Right forelimb (tissue), 1 donor: ENCODE measurements around the gene PITPNM3.

Source experiments
- DNase-seq: peaks from one replicate; pipeline ENCODE4 v3.0.0-alpha.2; 2018

The PITPNM3 gene

DNA sequence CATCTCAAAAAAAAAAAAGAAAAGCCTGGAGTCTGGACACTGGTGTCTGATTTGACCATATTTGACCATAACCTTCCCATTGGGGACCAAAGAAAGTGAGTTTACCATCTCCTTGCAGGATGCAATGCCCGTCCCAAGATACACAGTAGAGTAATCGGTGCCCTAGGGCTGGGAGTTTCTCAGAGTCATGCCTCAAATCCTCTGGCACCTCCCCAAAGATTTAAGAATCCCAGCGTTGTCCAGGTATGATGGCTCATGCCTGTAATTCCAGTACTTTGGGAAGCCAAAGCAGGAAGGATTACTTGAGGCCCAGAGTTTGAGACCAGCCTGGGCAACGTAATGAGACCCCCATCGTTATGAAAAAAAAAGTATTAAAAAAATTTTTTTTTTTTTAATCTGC is 5.0 kb downstream of the PITPNM3 start:
- no peak for DNase-seq

GRCh38 chr17:6549384-6550036 is 6.8 kb downstream of the PITPNM3 start:
- DNase-seq, result no peak

- no peak for DNase-seq
Measured at GRCh38 chr17:6548578-6549330, 7.6 kb downstream of the PITPNM3 start.

- DNase-seq, result no peak
Measured at GRCh38 chr17:6548034-6548433, 8.3 kb downstream of the PITPNM3 start.

DNA sequence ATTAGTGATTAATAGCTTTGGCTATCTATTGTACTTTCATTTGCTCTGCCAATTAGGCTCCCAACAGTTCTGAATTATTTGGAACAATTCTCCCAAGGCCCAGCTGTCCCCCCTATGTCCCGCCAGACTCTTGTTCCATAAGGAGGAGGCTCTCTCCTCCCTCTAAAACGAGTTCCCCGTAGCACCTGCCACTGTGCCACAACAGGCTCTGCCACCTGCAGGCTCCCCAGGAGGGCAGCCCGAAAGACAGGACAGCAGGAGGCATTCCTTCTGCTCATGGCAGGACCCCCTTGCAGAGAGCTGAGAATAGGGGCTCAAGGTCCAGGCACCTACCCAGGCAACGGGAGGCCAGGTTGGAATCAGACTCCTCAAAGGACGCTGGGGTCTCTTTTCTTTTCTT is 9.0 kb downstream of the PITPNM3 start:
- DNase-seq, result no peak

DNA sequence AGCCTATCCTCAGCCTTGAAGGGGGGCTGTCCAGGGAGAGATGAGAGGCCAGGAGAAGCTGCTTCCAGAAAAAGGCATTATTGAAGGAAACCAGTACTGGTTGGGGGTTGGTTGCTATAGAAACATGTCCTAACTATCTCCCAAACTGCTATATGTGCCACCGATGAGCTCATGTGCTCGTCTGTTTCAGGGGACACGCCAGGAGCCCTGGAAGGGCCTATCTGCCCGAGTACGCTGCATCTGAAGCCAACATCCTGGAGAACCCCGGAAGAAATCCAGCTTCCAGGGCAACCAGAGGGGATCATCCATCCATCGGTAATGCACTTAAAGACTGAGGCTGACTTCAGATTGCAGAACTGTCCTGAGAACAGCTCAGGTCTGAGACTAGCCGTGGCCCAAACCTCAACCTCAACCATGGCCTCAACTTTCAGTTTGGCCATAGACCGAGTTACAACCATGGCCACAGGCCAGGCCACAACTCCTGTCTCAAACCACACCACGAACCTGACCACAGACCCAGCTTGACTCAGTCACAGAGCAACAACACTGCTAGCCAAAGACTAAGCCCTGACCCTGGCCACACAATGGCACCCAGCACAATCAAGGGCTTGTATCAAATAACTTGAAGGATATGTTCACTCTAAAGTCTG is 10.2 kb downstream of the PITPNM3 start:
- no peak for DNase-seq

GRCh38 chr17:6545291-6545690 is 11.1 kb downstream of the PITPNM3 start:
- DNase-seq, result no peak

- DNase-seq, result no peak
Measured at GRCh38 chr17:6544011-6544370, 12.4 kb downstream of the PITPNM3 start.

- no peak for DNase-seq
Measured at GRCh38 chr17:6543079-6544010, 13.0 kb downstream of the PITPNM3 start.

GRCh38 chr17:6542577-6542976 is 13.8 kb downstream of the PITPNM3 start:
- no peak for DNase-seq

DNA sequence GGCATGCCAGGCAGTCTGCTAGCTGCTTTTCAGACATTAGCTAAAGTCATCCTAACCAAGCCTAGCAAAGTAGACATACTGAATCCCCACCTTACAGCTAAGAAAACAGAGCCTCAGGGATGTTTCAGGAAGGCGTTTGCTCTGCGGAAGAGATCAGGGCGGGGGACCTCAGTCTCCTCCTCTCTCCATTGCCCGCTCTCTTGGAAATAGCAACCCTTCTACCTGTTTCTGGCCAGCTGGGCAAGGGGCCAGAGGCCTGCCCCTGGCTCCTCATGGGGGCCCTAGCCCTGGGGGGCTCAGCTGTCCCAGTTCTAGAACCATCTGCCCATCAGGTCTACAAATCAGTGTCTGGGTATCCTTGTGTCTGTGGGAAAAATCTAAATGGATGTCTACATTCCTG is 14.5 kb downstream of the PITPNM3 start:
- no peak for DNase-seq

- no peak for DNase-seq
Measured at GRCh38 chr17:6539871-6540270, 16.5 kb downstream of the PITPNM3 start.

DNA sequence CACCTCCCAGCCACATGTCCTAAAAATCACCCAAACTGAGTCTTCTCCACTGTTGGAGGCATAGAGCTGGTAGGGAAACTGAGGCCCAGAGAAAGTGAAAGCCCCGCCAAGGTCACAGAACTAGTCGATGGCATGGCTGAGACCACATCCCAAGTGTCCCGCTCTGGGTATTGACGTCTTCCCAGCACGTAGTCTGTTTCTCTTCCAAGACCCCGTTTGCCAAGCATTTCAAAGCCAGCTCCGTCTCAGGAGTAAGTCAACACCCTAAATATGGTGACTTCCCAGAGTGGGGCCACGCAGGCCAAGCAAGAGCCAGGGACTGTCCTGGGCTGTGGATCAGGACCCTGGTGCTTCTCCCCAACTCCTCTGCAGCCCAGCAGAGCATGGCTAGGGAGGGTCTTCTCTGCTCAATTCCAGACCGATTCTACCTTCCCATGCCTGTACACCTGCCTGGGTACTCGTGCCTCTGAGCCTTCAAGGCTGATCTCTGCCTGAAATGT is 19.7 kb downstream of the PITPNM3 start:
- DNase-seq, result peak; percentile 11

DNA sequence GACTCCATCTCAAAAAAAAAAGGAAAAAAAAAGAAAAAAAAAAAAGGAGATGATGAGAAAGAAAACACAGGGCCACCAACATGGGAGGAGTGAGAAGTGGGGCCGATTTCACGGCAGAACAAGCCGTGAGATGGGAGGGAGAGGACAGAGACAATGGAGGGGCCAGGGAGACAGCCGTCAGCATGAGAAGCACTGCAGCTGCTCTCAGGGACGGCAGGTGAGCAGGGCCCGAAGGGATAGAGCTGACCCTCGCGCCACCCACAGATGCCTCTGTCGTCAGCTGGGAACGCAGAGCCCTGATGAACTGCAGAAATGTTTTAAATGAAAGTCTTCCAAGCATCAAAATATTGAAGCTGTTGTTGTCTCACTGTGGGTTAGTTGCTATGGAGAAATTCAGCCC is 20.3 kb downstream of the PITPNM3 start:
- peak; percentile 41 for DNase-seq

DNA sequence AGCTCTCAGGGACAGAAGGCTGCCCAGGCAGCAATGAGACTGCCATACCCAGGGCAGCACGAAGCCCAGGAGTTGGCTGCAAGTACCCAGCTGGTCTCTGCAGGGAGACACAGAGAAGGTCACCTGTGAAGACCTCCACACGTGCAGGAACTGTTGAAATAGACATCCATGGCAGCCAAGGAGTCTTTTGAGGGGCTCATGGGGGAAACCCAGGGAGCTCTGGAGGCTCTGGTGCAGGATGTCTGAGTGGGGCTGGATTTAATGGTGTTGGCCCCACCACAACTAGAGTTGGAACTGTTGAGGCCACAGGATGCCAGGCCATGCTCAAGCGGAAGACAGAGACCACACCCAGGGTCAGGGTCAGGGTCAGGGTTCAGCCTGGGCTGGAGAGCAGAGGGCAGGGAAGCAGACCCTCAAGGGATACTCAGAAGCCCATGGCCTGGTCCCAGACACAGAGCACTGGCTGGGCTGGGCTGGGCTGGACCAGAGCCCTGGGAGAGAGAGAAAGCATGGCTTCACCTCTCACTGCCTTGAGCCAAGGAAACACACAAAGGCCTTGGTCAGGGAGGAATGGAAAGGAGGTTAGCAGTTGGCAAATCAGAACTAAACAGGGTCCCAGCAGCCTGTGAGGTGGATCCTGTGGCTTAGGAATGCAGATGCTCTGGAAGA is 21.4 kb downstream of the PITPNM3 start:
- peak; percentile 30 for DNase-seq

DNA sequence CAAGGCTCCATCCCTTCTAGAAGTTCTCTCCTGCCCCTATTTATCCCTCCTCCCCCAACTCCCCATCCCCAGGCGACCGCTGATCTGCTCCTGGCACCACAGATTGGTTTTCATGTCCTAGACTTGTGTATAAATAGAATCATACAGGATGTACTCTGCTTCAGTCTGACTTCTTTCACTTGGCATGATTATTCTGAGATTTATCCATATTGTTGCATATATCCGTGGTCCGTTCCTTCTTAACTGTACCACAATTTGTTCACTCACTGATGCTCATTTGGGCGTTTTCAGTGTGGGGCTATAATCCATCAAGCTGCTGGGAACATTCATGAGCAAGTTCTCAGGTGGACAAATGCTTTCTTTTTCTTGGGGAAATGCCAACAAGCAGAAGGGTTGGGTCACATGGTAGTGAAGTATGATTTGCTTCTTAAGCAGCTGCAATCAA is 23.9 kb downstream of the PITPNM3 start:
- peak; percentile 30 for DNase-seq

GRCh38 chr17:6531575-6531974 is 24.8 kb downstream of the PITPNM3 start:
- DNase-seq, result no peak

GRCh38 chr17:6530324-6530920 is 25.9 kb downstream of the PITPNM3 start:
- DNase-seq, result peak; percentile 9

DNA sequence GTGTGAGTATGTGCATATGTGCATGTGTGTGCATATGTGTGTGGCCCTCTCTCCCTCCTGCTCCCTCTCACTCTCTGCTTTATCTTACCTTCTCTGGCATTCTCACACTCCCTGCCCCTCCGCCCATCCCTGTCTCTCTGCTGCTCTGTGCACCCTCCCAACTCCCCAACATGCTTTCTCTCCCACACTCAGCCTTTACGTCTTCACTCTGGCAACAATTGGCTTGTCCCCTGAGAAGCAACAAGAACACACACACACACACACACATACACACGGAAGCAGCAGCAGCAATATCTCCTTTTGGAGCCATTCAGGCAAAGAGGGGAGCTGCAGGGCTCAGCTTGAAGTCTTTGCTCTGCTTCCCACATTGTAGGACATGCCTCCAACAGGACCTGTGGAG is 27.8 kb downstream of the PITPNM3 start:
- peak; percentile 16 for DNase-seq

DNA sequence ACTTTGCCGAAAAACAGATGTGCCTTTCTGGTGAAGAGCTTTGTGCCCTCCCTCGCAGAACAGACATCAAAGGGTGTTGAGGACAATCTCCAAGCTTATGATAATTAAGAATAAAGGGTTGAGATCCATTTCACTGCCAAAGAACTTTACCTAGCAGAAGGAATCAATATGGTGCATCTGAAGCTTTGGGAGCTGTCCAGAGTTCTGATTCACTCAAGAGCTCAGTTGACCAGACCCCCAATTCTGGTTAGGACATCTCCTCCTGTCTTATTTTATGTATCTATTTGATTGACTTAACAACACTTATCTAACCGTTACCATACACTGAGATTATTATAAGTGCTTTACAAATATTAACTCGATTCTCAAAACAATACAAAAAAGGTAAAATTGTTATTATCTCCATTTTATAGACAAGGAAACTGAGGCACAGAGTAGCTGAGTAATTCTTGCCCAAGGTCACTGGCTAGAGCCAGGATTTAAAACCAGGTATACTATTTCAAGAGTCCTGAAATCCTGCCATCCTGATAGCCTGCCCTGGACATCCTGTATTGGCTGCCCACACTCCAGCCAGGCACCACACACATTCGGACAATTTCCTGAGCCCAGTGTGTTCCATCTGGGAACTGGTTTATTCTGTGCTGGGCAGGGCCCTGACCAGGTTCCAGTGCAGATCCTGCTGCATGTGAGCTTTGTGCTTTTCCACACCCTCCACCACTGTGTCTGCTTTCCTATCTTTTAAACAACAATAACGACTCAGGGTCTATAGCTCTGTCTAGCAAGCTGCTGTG is 29.8 kb downstream of the PITPNM3 start:
- no peak for DNase-seq

DNA sequence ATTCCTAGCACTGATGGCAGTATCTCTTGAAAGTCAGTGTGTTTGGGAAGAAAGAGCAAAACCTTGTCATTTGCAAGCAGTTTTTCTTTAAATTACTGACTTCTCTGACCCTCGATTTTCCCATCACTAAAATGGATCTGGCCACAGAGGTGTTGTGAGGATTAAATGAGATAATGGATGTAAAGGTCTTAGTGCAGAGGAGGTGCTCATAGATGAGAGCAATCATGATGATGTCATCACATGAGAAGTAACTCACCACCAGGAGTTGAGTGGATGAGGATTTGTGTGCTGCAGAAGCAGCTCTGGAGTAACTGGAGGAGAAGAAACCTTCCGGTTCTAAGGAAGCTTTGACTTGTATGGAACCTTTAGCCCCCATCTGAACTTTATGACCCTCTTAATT is 30.6 kb downstream of the PITPNM3 start:
- no peak for DNase-seq
